GM19438 (cell line): ENCODE data around the gene PRDM13.
"Not testable (repeated sequence)": the region's sequence is repeated elsewhere in the genome, so short reads cannot be mapped to it uniquely, and the experiment has no call there.

ENCODE experiments used
- ATAC-seq: cut with Tn5 transposase; IDR thresholded peaks from one replicate; pipeline ENCODE4 v1.9.1; 2021; ENCODE audit warnings: low read depth; ENCODE audit not compliant: unreplicated experiment

The PRDM13 gene

DNA sequence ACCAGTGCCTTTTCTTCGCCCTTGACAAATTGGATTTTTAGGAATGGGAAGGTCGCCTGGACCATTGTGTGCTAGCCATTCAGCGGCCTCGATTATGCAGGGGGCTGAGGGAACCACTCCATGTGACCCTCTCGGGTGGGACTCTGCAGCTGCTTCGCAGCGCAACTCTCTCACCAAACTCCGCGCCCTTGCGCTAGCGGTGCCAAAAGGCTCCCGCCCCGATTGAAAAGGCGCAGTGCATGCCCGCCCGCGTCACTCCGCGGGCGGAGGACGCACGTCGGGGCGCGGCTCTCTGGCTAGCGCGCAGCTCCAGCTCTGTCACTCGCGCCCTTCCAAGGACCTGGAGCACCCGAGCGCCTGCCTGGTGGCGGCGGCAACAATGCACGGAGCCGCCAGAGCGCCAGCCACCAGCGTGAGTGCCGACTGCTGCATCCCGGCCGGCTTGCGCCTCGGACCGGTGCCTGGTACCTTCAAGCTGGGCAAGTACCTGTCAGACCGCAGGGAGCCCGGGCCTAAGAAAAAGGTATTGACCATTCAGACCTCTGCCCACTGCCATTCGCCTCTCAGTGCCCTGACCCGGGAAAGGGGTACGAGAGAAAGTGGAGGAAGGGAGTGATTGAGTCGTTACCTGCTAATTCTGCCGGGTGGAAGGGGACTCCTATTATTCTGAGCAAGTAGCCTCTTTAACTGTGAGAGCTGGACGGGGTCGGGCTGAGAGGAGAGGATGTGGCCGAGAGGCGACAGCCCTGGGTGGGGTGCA lies at the start of gene PRDM13:
PRDM13 (plus strand) TSS at position 178 of the 760 bp plus-strand sequence; CDS start at position 380, 202 bp downstream.
- ATAC-seq: no peak

DNA sequence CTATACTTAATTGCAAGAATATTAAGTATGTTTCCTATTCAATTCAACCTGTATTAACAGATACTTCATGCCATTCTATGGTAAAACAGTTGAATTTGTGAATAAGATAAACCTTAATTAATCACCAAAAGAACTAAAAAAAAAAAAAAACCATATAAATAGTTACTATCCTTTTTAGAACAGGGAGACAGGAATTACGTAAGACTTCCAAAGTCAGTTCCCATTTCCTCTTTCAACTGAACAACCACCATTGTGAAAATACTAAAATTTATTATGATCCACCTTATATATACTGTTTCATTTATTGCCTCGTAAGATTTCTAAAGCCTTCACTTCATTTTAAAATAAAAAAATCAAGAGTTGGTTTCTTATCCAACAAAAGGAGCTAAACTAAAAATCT lies 47.6 kb upstream of the PRDM13 start:
- no peak for ATAC-seq

DNA sequence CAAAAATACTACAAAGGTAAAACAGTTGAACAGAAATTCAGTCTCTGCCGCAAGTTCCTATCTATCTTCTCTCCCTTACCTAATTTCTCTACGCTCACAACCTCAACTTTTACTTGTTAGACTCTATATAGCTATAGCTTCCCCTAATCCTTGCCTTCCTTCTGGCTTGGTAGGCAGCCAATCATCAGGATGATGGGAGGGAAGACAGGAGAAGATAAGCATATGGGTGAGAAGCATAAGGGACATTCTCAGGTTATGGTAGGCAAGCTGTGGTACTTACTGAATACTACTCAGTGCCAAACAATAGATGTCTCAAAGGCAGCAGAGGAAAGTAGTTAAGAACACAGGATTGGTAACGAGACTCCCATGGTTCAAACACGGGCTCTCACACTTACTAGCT lies 46.0 kb upstream of the PRDM13 start:
- ATAC-seq: no peak

DNA sequence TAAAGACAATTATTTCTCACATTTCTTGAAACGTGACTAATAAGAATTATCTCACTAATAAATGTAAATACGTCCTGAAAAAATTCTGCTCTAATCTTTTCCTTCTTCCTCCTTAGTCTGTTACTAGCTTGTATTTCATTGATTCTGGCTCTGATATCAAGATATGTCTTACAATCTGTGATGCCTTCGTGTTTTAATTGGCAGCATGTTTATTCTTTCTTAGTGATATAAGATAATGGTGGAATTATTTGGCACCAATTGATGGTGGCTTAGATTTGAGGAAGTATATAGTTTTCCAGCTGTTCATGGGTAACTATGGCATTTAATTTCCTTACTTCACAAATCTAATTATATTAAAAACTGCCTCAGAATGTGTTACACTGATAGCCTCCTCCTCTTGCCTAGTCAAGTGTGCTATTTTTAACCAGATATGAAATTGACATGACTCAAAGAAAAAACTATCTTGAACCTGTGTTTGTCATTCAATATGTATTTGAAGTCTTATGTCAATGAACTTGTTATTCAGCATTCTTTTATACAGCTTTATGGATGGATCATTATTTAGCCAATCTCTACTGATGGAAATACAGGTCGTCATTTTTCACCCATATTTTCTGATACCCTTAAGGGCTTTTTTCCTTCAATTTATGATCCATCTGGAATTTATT lies 43.4 kb upstream of the PRDM13 start:
- no peak for ATAC-seq

DNA sequence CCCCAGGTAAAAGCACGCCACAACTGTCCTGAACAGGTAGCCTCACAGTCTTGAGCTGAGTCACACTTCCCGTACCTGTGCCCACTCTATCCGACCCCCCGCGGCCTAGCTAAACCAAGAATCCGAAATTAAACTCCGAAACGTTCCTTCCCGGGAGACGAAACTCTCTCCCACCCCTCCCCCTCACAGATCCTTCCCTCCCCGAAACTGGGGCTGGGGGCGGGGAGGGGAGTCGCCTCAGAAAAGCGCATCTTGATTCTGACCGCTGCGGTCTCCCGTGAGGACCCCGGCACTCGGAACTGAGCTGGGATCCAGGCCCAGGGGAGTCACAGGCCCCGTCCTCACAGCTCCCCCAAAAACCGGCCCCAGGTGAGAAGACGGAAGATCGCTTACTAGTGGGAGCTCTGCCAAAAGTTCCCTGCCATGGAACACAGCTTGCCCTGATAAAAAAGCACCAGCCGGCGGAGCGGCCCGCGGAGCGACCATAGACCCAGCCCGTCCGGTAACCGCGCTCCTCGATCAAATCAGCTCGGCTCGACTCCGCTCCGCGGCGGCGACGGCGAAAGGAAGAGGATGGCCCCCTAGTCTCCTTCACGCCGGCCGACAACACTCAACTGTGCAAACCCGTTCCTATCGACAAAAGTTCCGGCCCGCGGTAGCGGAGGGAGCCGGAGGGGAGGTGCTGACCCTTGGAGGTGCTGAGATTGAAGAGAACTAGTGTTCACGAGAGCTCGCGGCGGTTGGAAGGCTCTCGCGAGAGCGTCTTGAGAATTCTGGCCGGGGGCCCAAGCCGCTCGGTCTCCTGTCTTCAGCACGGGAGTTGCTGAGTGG lies 38.3 kb upstream of the PRDM13 start, which contains the start of gene CCNC:
CCNC (minus strand) TSS at position 558 of the 831 bp plus-strand sequence; CDS start at position 425, 133 bp downstream.
- ATAC-seq: peak; percentile 99

DNA sequence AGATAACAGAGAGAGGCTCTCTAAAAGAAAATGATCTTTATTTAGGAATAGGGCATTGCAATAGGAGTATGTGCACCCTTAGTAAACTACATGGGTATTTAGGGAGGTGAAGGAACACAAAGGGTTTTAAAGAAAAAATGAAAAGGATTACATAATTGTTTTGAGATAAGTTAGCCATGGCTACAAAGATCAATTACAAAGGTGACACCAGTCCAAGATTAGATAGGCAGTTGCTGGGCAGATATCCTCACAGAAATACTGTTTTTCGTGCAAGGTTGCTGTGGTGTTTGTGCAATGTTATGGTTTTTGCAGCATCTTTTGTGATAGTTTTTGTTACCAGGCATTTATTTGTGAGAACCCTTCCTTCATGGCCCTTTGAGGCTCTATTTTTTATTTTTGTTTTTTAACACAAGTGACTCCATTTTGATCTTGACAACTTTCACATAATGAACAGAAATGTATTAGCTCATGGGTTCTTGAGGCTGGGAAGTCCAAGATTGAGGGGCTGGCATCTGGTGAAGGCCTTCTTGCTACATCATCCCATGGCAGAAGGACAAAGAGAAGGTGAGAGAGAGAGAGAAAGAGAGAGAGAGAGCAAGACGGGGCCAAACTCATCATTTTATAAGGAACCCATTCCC lies 32.5 kb upstream of the PRDM13 start:
- no peak for ATAC-seq

DNA sequence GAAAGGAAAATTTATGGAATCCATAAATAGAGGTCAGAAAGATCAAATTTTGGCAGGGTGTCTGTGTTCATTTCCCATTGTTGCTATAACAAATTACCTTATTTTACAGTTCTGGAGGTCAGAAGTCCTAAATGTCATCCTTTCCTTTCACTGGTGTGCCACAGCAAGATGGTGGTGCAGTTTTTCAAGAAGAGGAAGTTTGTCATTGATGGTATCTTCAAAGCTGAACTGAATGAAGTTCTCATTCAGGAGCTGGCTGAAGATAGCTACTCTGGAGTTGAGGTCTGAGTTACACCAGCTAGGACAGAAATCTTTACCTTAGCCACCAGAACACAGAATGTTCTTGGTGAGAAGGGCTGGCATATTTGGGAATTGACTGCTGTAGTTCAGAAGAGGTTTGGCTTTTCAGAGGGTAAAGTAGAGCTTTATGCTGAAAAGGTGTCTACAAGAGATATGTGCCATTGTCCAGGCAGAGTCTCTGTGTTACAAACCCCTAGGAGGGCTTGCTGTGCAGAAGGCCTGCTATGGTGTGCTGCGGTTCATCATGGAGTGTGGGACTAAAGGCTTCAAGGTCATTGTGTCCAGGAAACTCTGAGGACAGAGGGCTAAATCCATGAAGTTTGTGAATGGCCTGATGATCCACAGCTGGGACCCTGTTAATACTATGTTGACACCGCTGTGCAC lies 30.9 kb upstream of the PRDM13 start:
- ATAC-seq: no peak

DNA sequence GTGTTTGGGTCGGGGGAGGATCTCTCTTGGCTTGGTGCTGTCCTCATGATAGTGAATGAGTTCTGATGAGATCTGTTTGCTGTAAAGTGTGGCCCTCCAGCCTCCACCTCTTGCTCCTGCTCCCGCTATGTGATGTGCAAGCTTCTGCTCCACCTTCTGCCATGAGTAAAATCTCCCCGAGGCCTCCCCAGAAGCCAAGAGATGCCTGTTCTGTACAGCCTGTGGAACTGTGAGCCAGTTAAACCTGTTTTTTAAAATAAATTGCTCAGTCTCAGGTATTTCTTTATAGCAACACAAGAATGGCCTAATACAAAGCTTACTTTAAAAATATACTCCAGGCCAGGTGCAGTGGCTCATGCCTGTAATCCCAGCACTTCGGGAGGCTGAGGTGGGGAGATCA lies 26.9 kb upstream of the PRDM13 start:
- no peak for ATAC-seq

DNA sequence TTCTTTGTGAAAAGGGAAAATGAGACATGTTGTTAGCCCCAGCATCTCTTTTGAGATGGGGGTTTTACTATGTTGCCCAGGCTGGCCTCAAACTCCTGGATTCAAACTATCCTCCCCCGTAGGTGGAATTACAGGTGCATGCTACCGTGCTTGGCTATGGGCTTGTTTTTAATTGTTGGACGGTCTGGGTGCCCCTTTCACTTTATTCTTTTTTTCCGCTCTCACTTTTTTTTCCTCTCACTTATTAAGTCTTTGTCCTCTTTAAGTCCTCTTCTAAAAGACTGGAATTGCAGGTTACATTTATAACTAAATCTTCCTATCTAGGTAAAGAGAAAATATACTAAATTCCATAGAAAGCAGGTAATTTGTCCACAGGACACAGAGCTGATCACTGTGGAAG lies 18.8 kb upstream of the PRDM13 start:
- ATAC-seq: no peak

DNA sequence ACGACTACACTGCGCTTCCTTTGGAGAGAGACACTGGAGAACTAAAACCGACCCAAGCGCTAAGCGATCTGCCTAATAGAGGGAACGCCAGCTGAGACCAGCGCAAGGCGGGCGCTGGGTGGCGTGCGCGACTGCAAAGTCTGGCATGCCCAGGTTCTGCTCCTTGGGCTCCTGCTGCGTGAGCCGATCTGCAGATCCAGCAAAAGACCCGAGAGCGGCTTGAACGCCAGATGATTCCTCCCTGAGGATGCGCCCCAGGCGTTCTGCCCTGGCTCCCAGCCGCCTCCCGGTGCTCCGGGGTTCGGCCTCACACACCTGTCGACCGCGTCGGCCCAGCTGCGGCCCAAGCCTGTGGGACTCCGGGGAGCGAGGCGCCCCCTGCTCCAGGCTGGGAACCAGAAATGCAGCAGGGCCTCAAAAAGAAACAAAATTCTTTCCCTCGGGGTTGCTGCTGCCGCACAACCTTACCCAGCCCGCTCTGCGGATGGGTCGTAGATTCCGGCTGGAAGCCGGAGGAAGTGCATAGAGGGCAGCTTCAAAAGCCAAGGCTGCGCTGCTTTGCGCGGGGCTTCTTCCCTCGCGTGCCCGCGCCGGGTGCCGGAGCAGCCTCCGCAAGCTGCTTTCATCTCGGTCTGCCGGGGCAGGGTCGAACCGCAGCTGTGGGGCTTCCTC lies 17.9 kb upstream of the PRDM13 start:
- peak; percentile 97 for ATAC-seq

DNA sequence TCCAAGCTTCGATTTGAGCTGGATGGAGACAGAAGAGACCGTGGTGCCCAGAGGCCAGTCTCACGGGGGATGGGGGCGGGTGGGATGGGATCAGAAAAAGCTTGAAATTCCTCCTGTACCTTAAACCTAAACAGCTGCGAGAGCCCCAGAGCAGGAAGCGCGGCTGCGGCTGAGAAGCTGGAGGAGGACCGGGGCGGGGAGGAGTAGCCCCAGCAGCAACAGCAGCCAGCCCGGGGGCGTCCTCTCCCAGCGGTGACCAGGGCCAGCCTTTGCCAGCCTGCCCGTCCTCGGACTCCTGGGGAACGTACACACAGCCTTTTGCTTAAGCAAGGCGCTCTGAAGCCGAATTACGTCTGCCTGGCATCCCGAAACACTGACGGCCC lies 17.4 kb upstream of the PRDM13 start:
- peak; percentile 32 for ATAC-seq

DNA sequence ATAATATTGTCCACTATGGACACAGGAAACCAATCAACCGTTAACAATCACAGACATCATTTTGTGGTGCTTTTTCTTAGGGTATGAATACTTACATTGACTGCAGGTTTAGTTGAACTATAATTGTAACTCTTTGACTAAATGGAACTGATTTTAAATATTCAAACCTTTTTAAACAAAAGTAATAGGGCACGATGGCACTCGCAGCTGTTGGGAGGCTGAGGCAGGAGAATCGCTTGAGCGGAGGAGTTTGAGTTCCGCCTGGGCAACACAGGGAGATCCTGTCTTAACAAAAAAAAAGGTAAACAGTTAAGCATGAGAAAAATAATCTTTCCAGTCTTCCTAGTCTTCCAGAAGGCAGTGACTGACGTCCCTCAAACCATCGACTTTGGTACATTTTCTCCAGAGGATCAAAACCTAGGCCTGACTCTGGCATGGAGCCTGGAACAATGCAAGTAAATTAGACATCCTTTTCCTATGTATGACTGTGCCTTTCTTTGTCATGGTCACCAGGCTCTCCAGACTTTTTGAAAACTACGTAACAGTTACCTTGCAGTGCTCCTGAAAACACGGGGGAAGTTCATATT lies 16.6 kb upstream of the PRDM13 start:
- ATAC-seq: no peak

DNA sequence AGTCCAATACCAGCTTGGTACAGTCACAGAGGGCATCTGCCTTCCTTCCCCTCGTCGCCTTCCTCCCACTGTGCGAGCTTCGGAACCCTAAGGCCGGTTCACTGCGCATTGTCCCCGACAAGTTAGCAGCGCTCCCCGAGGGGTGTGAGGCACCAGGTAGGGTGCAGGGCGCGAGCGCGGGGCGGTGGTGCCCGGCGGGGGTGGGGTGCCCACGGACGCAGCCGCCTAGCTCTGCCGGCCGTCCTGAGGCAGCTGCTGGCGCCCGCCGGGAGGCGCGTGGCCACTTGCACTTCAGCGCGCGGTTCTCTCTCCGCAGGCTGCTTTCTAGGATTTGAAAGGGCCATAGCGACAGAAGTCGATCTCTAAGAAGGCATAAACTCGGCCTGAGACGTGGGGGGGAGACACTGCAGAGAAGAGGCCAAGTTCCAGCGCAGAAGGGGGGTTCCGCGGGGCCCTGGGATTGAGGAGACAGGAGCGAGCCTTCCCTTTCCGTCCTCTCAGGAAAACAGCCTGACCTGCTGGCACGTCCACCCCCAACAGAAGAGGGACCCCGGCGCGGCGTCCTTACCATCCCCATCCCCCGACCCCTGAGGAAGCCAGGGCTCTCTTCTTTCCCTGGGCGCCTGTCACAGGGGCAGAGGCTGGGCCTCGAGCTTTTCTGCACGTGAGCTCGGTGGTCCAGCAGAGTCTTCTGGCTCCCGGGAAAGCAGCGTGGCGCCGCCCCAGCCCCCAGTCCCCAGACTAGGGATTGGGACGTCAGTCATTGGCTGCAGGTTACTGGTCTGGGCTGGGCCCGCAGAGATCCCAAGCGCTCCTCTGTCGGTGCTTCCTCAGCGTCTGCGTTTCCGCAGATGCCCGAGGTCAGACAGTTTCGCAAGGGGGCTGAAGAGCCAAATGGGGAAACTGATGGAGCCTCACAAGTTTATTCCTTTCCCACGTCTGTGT lies 15.6 kb upstream of the PRDM13 start:
- no peak for ATAC-seq

DNA sequence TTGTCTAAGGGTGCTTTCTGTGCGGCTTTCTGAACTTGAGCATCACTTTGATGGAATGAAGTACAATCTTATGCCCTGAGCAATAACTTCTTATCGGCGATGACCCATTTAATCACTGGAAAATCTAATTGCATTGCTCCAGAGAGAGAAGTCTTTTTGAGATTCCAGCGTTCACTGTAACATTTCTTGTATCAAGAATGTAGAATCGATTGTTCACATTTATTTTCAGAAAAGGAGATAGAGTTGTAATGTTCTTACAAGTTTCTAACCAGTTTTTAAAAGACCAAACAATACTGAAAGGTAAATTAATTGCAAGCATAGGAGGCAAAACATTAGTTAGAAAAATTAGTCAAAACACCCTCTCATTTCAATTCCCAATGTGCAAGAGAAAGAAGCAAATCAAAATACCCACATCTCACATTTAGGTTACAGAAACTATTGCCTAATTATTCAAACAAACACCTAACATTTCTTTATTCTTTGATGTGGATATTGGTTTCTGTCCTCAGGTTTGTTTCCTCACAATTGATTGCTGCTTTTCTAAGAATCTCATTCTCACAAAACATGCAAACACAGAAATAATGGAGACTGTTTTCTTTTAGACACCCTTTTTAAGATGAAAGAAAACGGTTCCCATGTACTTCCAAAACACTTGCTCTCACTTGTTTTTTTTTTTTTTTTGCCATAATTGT lies 14.8 kb upstream of the PRDM13 start:
- no peak for ATAC-seq

DNA sequence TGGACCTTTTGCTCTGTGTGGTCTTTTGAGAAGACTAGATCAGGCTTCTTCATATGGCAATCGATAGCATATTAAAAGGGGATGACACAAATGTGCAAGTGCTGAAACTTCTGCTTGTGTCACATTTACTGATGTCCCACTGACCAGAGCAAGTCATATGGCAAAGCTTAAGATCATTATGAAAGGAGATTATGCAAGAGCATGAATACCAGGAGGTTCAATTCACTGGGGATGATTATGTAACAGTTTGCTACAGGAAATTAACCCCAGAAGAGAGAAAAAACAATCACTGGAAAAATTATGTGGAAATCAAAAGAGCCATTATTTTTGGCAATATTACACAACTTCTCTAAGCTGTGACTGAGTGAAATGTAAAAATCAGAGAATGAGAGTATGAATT lies 13.7 kb upstream of the PRDM13 start:
- ATAC-seq: no peak

DNA sequence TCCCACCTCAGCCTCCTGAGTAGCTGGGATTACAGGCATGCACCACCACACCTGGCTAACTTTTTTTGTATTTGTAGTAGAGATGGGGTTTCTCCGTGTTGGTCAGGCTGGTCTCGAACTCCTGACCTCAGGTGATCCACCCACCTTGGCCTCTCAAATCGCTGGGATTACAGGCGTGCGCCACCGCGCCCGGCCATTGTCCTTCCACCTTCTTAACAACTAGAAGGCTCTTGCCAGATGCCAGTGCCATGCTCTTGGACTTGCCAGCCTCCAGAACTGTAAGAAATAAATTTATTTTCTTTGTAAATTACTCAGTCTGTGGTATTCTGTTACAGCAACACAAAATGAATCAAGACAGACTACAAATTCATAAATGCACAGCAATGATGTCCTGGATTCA lies 11.9 kb upstream of the PRDM13 start:
- not testable (repeated sequence) for ATAC-seq

DNA sequence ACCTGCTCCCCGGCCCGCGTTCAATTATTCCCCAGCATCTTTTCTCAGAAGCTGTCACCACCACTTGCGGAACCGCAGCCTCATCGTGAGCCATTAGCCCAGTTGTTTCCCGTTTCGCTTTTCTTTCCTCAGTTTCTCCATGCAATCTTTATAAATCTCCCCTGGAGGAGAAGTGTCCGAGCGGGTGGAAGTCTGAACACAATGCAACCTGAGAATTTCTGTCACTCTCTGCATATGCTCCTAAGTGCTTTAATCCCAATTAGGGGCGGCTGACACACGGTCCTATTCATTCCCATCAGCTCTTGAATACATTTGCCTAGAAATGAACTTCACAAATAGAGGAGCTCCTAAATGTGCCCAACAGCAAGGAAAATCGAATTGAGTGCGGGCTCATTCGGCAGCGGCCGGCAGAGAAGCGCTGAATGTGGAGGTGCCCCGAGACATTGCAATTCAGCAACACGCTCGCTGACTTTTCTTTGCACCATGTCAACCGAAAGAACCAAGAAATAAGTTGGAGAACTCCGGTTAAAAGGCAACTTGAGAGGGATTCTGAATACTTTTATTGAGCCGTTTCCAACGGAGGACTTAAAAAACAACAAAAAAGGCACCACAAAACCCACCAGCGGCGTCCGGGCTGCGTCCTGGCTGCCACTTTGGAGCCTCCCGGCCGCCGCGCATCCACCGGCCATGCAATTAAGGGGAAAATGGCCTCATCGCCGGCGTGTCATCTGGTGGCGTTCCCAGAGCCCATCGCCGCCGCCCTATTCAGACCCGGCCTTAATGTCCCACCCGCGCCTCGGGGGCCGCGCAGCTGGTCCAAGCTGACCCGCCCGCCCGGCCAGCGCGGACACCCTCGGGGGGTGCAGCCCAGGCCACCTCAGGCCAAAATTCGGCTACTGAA lies 3.9 kb upstream of the PRDM13 start:
- peak; percentile 17 for ATAC-seq
